Measurements from ENCODE around the gene SPATA16.

Gene SPATA16

DNA sequence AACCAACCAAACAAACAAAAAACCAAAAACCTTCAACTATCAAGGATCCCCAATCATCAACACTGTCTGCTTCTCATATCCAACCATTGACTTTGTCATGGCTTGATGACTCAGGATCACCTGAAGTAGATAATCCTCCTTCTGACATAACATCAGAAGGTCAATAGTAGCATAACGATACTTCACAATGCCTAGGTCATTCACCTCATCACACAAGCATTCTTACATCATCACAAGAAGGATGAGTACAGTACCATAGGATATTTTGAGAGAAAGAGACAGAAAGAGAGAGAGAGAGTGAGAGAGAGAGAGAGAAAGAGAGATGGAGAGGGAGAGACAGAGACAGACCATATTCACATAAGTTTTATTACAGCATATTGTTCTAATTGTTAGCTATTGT lies 42.1 kb downstream of the SPATA16 start:
- DNase-seq (ENCODE audit: low spot score in 2 of 2): no peak
- peaks cover 18% of the 10 kb centered on the region for H3K9me3 Mint-ChIP-seq
- H3K36me3 Mint-ChIP-seq (ENCODE audit: insufficient read depth): no peaks in the 10 kb centered on the region
- H3K4me1 Mint-ChIP-seq: no peaks in the 10 kb centered on the region
- H3K27ac Mint-ChIP-seq (ENCODE audit: low read depth): no peak overlapping the region
- no peak overlapping the region for H3K4me3 Mint-ChIP-seq
- ATAC-seq (replicated peaks; ENCODE audit: extremely low read depth, poor library complexity, severe bottlenecking): no peak
- H3K27me3 Mint-ChIP-seq: no peaks in the 10 kb centered on the region

- Mint-ChIP-seq H3K9me3 (peaks cover 18% of the 10 kb centered on the region), H3K4me3 (no peak overlapping the region), H3K36me3 (ENCODE audit: insufficient read depth) (no peaks in the 10 kb centered on the region), H3K4me1 (no peaks in the 10 kb centered on the region), H3K27ac (ENCODE audit: low read depth) (no peak overlapping the region), H3K27me3 (no peaks in the 10 kb centered on the region)
- no peak for DNase-seq (ENCODE audit: low spot score in 2 of 2)
- ATAC-seq (replicated peaks; ENCODE audit: extremely low read depth, poor library complexity, severe bottlenecking): no peak
These were observed 43.8 kb downstream of the SPATA16 start for GRCh38 chr3:173096994-173097785.

DNA sequence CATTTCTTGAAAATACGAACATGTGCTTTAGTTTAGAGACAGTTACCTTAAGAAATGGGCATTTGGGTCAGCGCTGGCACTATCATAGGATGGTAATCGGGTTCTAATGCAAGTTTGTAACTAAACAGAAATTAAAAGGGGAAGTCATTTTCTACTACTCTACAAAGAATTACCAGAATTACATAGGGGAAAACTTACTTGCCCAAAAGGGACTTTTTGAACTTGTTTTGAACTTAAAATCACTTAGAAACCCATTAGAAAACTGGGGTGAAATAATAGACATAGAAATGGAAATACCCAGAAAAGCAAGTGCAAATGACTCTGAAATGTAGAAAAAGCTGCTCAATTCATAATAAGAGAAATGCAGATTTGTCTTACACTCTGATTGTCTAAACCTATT lies 44.9 kb downstream of the SPATA16 start:
- H3K4me1 Mint-ChIP-seq: no peaks in the 10 kb centered on the region
- DNase-seq (ENCODE audit: low spot score in 2 of 2): no peak
- H3K36me3 Mint-ChIP-seq (ENCODE audit: insufficient read depth): no peaks in the 10 kb centered on the region
- no peak overlapping the region for H3K27ac Mint-ChIP-seq (ENCODE audit: low read depth)
- H3K4me3 Mint-ChIP-seq: no peak overlapping the region
- no peaks in the 10 kb centered on the region for H3K27me3 Mint-ChIP-seq
- H3K9me3 Mint-ChIP-seq: peaks cover 10% of the 10 kb centered on the region
- no peak for ATAC-seq (replicated peaks; ENCODE audit: extremely low read depth, poor library complexity, severe bottlenecking)

DNA sequence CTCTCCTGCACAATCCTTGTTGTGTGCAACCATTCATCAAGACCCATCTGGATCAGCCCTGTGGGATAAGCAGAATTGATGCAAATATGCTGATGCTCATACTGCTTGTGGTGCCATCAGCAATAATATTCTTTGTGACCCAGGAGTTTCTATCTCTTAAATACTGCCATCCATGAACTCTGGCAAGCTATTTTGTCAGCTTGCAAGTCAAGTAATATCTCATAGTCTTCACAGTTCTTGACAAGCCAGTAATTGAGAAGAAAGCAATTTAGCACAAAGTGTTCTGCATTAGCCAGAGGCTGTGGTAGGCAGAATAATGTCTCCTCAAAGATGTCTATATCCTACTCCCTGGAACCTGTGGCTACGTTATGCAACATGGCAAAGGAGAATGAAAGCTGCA lies 49.0 kb downstream of the SPATA16 start:
- Mint-ChIP-seq H3K4me3 (no peak overlapping the region), H3K4me1 (no peaks in the 10 kb centered on the region), H3K27ac (ENCODE audit: low read depth) (no peak overlapping the region), H3K27me3 (no peaks in the 10 kb centered on the region), H3K9me3 (peaks cover 14% of the 10 kb centered on the region), H3K36me3 (ENCODE audit: insufficient read depth) (peaks cover 2% of the 10 kb centered on the region)
- ATAC-seq (replicated peaks; ENCODE audit: extremely low read depth, poor library complexity, severe bottlenecking) (no peak), DNase-seq (ENCODE audit: low spot score in 2 of 2) (no peak)

DNA sequence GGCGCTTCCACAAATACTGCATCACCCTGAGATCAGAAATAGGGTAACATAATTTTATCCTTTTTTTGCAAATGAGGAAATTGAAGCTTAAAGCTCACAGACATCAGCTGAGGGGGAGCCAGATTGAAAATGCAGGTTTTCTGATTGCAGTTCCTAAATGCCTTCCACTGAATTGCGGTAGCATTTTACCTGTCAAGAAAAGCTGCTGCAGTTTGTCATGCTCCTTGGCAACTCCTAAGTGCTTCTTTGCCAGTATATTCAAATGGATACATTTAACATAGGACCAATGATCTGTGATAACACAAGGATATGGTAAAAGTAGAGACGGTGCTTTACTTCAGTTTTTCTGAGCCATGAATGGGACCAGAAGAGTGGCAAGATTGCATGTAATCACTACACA lies 50.5 kb downstream of the SPATA16 start:
- peaks cover 2% of the 10 kb centered on the region for H3K36me3 Mint-ChIP-seq (ENCODE audit: insufficient read depth)
- H3K27me3 Mint-ChIP-seq: no peaks in the 10 kb centered on the region
- no peak for DNase-seq (ENCODE audit: low spot score in 2 of 2)
- H3K9me3 Mint-ChIP-seq: peaks cover 22% of the 10 kb centered on the region
- no peak overlapping the region for H3K4me3 Mint-ChIP-seq
- no peak overlapping the region for H3K27ac Mint-ChIP-seq (ENCODE audit: low read depth)
- no peak for ATAC-seq (replicated peaks; ENCODE audit: extremely low read depth, poor library complexity, severe bottlenecking)
- H3K4me1 Mint-ChIP-seq: no peaks in the 10 kb centered on the region

DNA sequence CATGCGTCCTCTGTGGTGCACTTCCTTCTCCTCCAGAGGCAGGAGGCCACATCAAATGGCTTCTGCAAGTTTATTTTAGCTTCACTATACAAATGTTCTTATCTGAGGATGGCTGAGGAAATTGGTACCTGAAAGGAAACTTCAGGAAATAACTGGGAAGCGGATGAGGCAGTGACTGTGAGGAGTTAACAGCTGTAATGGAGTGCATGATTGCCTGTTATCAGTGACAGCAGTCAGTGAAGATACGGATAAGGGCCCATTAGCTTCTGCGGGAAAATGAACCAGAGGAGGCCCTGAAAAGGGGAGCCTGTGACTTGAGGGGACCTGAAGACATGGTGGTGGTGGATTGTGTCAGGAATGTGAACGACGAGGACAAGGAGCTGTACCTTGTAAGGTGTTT lies 51.8 kb downstream of the SPATA16 start:
- no peak for DNase-seq (ENCODE audit: low spot score in 2 of 2)
- no peak overlapping the region for H3K27ac Mint-ChIP-seq (ENCODE audit: low read depth)
- H3K4me1 Mint-ChIP-seq: no peaks in the 10 kb centered on the region
- ATAC-seq (replicated peaks; ENCODE audit: extremely low read depth, poor library complexity, severe bottlenecking): no peak
- no peak overlapping the region for H3K4me3 Mint-ChIP-seq
- peaks cover 29% of the 10 kb centered on the region for H3K9me3 Mint-ChIP-seq
- no peaks in the 10 kb centered on the region for H3K27me3 Mint-ChIP-seq
- peaks cover 2% of the 10 kb centered on the region for H3K36me3 Mint-ChIP-seq (ENCODE audit: insufficient read depth)

GRCh38 chr3:173078525-173078924 lies 62.5 kb downstream of the SPATA16 start:
- ATAC-seq (replicated peaks; ENCODE audit: extremely low read depth, poor library complexity, severe bottlenecking) (no peak), DNase-seq (ENCODE audit: low spot score in 2 of 2) (no peak)
- H3K9me3 Mint-ChIP-seq: peaks cover 15% of the 10 kb centered on the region

GRCh38 chr3:173066044-173067004 lies 74.7 kb downstream of the SPATA16 start:
- Mint-ChIP-seq H3K4me3 (no peak overlapping the region), H3K27me3 (no peaks in the 10 kb centered on the region), H3K36me3 (ENCODE audit: insufficient read depth) (no peaks in the 10 kb centered on the region), H3K4me1 (no peaks in the 10 kb centered on the region), H3K27ac (ENCODE audit: low read depth) (no peak overlapping the region), H3K9me3 (peaks cover 11% of the 10 kb centered on the region)
- DNase-seq (ENCODE audit: low spot score in 2 of 2): no peak
- no peak for ATAC-seq (replicated peaks; ENCODE audit: extremely low read depth, poor library complexity, severe bottlenecking)

More at GRCh38 chr3:173078525-173078924, 62.5 kb downstream of the SPATA16 start:
- Mint-ChIP-seq H3K4me1 (no peaks in the 10 kb centered on the region), H3K4me3 (no peak overlapping the region), H3K27ac (ENCODE audit: low read depth) (no peak overlapping the region), H3K36me3 (ENCODE audit: insufficient read depth) (no peaks in the 10 kb centered on the region), H3K27me3 (no peaks in the 10 kb centered on the region)

DNA sequence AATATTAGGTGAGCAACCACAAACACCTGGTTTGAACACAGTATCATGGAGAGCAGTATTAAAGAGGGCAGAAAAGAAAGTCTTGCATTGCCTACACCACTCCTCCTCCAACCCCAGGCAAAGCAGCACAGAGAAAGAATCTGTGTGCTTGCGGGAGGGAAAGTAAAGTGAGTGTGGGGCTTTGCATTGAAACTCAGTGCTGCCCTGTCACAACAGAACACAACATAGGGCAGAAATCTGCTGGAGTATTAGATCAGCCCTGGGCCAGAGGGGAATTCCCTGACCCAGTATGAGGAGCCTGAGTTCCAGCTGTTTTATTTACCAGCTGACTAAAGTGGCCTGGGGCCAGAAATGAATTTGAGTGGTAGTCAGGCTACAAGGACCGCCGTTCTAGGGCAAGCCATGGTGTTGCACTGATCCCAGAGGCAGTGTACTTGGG lies 75.5 kb downstream of the SPATA16 start:
- Mint-ChIP-seq H3K36me3 (ENCODE audit: insufficient read depth) (no peaks in the 10 kb centered on the region), H3K27ac (ENCODE audit: low read depth) (no peak overlapping the region)
- ATAC-seq (replicated peaks; ENCODE audit: extremely low read depth, poor library complexity, severe bottlenecking): no peak

DNA sequence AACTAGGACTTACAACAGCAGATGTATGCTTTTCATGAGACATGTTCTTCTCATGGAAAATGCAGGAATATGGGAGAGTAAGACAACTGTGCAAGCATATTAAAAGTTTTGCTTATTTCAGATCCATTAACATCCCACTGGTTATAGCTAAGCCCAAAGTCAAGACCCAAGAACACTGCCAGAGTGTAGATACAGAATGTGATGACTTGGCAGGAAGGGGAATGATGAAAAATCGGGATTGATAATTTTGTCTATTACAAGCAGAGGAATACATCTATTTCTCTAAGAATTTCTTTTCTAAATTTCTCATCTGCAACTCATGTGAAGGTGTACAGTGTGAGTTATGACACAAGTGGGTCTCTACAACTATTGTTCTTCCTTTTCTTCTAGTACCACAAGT lies 76.4 kb downstream of the SPATA16 start:
- Mint-ChIP-seq H3K27me3 (no peaks in the 10 kb centered on the region), H3K27ac (ENCODE audit: low read depth) (no peak overlapping the region), H3K9me3 (peaks cover 11% of the 10 kb centered on the region), H3K4me3 (no peak overlapping the region), H3K36me3 (ENCODE audit: insufficient read depth) (no peaks in the 10 kb centered on the region), H3K4me1 (no peaks in the 10 kb centered on the region)
- ATAC-seq (replicated peaks; ENCODE audit: extremely low read depth, poor library complexity, severe bottlenecking) (no peak), DNase-seq (ENCODE audit: low spot score in 2 of 2) (no peak)

More for the DNA sequence above, 75.5 kb downstream of the SPATA16 start:
- DNase-seq (ENCODE audit: low spot score in 2 of 2): no peak
- Mint-ChIP-seq H3K4me1 (no peaks in the 10 kb centered on the region), H3K4me3 (no peak overlapping the region), H3K27me3 (no peaks in the 10 kb centered on the region), H3K9me3 (peaks cover 11% of the 10 kb centered on the region)

DNA sequence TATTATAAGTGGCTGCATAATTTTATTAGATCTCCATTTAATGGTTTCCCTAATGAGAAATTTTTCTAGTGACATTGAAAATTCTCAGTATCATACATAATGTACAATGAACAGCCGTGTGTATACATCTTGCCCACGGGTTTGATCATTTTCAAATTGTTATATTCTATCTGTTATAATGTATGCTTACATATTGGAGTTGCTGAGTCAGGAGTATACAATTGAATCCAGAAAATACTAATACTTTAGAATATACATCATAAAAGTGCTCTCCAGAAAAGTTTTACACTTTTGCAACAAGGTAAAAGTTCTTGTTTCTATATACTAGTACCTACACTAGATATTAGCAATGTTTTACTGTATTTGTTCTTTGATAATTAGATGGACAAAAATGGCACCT lies 82.8 kb downstream of the SPATA16 start:
- H3K9me3 Mint-ChIP-seq: no peaks in the 10 kb centered on the region
- no peaks in the 10 kb centered on the region for H3K27me3 Mint-ChIP-seq
- no peak for DNase-seq (ENCODE audit: low spot score in 2 of 2)
- no peak overlapping the region for H3K4me3 Mint-ChIP-seq
- H3K27ac Mint-ChIP-seq (ENCODE audit: low read depth): no peak overlapping the region
- no peaks in the 10 kb centered on the region for H3K4me1 Mint-ChIP-seq
- ATAC-seq (replicated peaks; ENCODE audit: extremely low read depth, poor library complexity, severe bottlenecking): no peak
- H3K36me3 Mint-ChIP-seq (ENCODE audit: insufficient read depth): no peaks in the 10 kb centered on the region

DNA sequence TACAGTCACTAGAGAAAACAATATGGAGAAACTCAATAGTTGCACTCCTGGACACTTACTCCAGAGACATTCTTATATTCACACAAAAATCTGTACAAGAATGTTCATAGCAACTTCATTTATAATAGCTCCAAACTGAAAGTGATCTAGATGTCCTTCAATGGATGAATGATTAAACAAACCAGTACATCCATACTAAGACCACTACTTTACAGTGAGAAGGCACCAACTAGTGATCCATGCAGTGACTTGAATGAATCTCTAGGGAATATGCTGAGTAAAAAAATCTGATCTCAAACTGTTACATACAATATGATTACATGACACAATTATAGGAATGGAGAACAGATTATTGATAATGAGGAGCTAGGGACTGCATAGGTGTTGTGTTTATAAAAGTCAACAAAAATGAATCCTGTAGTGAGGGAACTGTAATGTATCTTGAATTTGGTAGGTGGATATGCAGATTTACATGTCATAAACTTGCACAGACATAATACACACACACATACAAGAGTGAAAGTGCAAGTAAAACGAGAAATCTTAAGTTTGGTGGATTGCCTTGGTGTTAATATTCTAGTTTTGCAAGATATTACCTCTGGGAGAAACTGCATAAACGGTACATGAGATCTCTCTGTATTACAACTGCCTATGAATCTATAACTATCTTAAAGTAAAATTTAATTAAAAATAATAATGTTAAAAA lies 85.7 kb downstream of the SPATA16 start:
- ATAC-seq (replicated peaks; ENCODE audit: extremely low read depth, poor library complexity, severe bottlenecking) (no peak), DNase-seq (ENCODE audit: low spot score in 2 of 2) (no peak)
- no peaks in the 10 kb centered on the region for H3K36me3 Mint-ChIP-seq (ENCODE audit: insufficient read depth)
- no peak overlapping the region for H3K4me3 Mint-ChIP-seq
- H3K9me3 Mint-ChIP-seq: peaks cover 6% of the 10 kb centered on the region
- no peak overlapping the region for H3K27ac Mint-ChIP-seq (ENCODE audit: low read depth)
- H3K4me1 Mint-ChIP-seq: no peaks in the 10 kb centered on the region
- H3K27me3 Mint-ChIP-seq: no peaks in the 10 kb centered on the region

Data from central memory CD8-positive, alpha-beta T cell (primary cell).